GM18499 (cell line): ENCODE data around the gene DISP1.

Experiments used
- ATAC-seq: cut with Tn5 transposase; IDR thresholded peaks from one replicate; pipeline ENCODE4 v1.9.1; 2021; ENCODE audit warnings: moderate number of reproducible peaks; ENCODE audit not compliant: insufficient read depth, unreplicated experiment

The DISP1 gene, protein sequence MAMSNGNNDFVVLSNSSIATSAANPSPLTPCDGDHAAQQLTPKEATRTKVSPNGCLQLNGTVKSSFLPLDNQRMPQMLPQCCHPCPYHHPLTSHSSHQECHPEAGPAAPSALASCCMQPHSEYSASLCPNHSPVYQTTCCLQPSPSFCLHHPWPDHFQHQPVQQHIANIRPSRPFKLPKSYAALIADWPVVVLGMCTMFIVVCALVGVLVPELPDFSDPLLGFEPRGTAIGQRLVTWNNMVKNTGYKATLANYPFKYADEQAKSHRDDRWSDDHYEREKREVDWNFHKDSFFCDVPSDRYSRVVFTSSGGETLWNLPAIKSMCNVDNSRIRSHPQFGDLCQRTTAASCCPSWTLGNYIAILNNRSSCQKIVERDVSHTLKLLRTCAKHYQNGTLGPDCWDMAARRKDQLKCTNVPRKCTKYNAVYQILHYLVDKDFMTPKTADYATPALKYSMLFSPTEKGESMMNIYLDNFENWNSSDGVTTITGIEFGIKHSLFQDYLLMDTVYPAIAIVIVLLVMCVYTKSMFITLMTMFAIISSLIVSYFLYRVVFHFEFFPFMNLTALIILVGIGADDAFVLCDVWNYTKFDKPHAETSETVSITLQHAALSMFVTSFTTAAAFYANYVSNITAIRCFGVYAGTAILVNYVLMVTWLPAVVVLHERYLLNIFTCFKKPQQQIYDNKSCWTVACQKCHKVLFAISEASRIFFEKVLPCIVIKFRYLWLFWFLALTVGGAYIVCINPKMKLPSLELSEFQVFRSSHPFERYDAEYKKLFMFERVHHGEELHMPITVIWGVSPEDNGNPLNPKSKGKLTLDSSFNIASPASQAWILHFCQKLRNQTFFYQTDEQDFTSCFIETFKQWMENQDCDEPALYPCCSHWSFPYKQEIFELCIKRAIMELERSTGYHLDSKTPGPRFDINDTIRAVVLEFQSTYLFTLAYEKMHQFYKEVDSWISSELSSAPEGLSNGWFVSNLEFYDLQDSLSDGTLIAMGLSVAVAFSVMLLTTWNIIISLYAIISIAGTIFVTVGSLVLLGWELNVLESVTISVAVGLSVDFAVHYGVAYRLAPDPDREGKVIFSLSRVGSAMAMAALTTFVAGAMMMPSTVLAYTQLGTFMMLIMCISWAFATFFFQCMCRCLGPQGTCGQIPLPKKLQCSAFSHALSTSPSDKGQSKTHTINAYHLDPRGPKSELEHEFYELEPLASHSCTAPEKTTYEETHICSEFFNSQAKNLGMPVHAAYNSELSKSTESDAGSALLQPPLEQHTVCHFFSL (N-terminal part only)

DNA sequence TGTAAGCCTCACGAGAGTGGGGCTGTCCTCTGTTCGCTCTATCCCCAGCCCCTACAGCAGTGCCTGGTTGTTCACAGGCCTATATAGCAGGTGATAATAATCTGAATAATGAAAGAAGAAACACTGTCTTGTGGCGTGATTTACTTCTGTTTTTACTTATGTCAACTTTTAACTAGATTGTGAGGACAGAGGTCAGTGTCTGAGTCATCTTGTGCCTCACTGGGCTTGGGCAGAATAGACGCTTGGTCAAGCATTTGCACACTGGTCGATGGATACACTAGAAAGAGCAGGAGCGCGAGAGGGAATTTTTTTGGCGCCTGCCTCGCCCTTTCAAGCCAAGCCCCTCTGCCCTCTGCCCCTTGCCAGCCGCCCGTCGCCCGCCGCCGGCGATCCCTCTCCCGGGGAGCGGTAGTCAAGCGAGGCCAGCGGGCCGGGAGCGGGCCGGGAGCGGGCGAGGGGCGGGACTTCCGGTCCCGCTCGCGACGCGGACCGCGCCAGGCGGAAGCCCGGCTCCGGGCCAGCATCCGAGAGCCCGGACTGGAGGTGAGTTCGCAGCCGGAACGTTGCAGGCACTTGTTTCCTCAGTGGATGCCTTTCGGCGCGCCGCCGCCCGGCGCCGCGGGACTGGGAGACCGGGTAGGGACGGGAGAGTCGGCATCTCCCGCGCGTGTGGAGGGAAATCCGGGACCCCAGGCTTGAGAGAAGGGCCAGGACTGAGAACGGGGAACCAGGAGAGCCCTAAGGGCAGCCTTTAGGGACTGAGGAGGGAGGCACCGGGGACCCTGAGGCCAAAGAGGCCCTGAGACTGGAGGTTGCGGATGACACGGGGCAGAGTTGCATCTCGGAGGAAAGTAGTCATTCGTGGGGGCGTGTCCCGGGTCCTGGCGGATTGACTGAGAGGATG lies at the start of gene DISP1:
TSS of gene DISP1 (plus strand) at position 504 of the 904 bp plus-strand sequence. CDS start 127,785 bp downstream, outside the sequence.
- ATAC-seq: peak; percentile 52

DNA sequence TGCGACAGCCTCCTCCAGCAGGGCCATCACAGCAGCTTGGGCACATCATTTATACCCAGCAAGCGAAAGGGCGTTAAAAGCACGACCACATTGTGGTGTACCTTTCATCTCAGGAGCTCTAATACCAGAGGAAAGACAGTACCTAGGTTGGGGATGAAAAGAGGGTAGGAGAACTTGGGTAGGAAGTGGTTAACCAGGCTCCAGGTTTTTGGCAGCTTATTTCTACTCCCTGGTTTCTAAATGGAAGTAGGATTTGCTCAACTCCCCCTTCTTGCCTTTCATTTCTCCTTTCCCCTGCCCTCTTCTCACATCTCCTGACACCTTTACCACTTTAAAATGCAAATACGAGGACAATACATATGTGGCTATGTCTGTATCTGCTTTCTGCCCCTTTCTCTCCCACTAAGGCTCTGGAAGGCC lies 47.7 kb upstream of the DISP1 start:
- ATAC-seq: no peak

DNA sequence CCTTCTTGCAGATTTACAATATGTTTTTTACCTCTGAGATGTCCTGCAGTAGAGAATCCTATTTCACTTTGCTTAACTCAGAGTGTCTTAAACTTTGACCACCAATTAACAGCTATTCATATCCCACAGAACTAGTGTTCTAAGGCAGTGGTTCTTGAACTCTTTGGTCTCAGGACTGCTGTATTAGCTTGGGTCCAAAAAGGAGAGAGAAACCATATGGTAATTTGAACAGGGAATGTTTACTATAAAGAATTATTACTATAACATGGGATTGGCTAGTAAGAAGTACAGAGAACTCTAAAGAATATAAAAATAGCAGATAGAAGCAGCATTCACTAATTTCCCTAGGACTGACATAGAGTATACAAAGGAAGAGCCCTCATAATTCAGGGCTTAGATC lies 46.2 kb upstream of the DISP1 start:
- no peak for ATAC-seq

DNA sequence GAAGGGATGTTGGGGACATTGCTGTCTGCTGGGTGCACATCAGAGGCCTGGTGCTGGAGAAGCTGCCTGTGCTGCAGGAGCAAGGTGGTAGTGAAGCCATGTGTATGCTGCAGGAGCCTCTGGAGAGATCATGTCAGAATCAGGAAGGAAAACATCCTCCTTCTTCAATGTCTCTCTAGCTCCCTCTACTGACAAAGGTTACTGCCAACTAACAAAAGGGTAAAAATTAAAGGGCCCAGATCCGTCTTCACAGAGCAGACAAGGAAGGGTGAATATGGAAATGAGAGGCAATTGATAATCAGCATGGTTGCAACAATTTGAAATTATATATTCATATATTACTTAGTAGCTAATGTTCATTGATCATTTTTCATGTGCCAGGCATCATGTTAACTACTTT lies 45.7 kb upstream of the DISP1 start:
- ATAC-seq: no peak

DNA sequence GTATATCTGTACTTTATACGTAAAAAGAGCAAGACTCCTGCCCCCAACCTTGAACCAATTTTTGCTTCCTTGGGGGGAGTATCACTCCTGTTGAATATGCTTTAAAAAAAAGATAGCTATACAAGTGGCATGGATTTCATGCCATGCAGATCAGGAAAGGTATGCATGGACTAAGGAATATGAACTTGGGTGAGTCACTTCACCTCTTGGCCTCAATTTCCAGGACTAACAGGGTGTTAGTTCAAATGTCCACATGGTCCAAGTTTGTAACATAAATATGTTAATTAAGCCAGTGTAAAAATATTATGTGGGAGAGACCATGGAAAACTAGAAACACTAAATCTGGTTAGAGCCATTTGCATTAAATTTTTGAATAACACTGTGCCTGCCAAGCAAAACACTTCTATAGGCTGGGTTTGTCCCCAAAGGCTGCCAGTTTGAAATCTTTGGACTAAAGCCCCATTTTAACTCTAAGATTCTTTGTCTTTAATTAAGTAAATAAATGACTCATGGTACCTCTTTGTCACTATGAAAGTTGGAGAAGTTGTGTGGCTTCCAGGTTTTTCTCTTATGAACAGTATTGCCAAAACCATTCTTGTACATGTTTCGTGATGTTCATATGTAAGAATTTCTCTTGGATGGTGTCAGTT lies 44.7 kb upstream of the DISP1 start:
- ATAC-seq: no peak

GRCh38 chr1:222772996-222773379 lies 41.9 kb upstream of the DISP1 start:
- peak; percentile 72 for ATAC-seq

- no peak for ATAC-seq
Measured at GRCh38 chr1:222777463-222777862, 37.4 kb upstream of the DISP1 start.

DNA sequence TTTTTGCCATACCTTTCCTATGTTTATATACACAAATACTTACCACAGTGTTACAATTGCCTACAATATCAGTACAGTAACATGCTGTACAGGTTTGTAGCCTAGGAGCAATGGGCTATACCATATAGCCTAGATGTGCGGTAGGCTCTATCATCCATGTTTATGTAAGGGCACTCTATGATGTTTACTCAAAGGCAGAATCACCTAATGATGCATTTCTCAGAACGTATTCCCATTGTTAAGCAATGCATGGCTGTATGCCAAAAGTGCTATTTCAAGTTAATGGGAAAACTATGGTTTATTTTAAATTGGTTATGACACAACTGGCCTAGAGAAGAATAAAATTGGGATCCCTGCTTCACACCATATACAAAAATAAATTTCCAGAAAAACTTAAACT lies 36.9 kb upstream of the DISP1 start:
- ATAC-seq: no peak

DNA sequence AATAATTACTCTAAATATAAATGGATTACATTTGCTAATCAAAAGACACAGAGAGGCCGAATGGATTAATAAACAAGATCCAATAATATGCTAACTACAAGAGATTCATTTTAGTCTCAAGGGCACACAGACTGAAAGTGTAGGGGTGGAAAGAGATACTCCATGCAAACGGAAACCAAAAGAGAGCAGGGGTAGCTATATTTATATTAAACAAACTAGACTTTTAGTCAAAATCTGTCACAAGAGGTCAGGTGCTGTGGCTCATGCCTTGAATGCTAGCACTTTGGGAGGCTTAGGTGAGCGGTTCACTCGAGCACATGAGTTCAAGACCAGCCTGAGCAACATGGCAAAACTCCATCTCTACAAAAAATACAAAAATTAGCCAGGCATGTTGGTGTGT lies 33.6 kb upstream of the DISP1 start:
- ATAC-seq: no peak

DNA sequence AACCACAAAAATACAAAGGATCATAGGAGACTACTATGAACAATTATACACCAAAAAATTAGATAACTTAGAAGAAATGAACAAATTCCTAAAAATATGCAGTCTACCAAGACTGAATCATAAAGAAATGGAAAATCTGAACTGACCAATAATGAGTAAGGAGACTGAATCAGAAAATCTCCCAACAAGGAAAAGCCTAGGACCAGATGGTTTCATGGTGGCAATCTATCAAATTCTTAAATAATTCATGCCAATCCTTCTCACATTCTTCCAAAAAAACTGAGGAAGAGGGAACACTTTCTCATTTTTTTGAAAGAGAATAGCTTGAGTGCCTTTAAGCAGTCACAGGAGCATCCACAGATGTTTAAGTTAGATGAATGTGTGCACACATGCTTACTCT lies 31.8 kb upstream of the DISP1 start:
- no peak for ATAC-seq

GRCh38 chr1:222784371-222784770 lies 30.5 kb upstream of the DISP1 start:
- ATAC-seq: no peak

GRCh38 chr1:222784916-222785315 lies 29.9 kb upstream of the DISP1 start:
- ATAC-seq: no peak

- ATAC-seq: no peak
Measured at GRCh38 chr1:222785529-222785928, 29.3 kb upstream of the DISP1 start.

DNA sequence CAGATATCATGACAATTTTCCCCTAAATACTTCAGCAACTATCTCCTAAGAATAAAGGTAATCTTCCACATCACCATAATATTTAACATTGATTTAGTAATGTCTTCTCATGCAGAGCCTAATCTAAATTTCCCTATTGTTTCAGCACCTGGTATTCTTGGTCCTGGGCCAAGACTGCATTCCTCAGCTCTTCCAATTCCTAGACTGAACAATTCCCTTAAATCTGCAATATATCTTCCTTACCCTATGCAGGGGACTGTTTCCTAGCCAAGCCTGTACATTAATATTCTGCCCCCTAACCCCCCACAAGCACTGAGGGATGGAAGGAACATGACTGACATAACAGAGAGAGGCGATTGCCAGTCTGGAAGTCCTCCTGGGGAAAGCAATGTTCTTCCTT lies 28.7 kb upstream of the DISP1 start:
- no peak for ATAC-seq

- no peak for ATAC-seq
Measured at GRCh38 chr1:222787729-222788128, 27.1 kb upstream of the DISP1 start.

- no peak for ATAC-seq
Measured at GRCh38 chr1:222788402-222789156, 26.3 kb upstream of the DISP1 start.

GRCh38 chr1:222790115-222790514 lies 24.7 kb upstream of the DISP1 start:
- ATAC-seq: no peak

- ATAC-seq: no peak
Measured at GRCh38 chr1:222790520-222790919, 24.3 kb upstream of the DISP1 start.
